NCI-H460 (cell line): ENCODE data around the gene RBMS1. TPM values are rescaled to one million over a fixed set of nuclear protein-coding genes. Genes with fewer than 3 reads are reported as not detected.
A peak's percentile ranks its signal among the peaks of the same experiment; 100 is the strongest.

Experiments used
- DNase-seq: peaks from one replicate; pipeline ENCODE4 v3.0.0-alpha.2; 2016; ENCODE audit warnings: low read depth; ENCODE audit errors: extremely low read depth
- total RNA-seq: library from RNA; depleted of rRNA; stranded (reverse); fragments of >200 nt; shearing (Covaris generic); gene quantifications from 2 replicates; pipeline ENCODE4 v1.2.3, GENCODE V29; 2014

Gene RBMS1
- total RNA-seq, 1 experiment from 2014 or later = 45.9 TPM

GRCh38 chr2:160338901-160339685 is 154.5 kb downstream of the RBMS1 start:
- DNase-seq = no peak

- no peak for DNase-seq
Measured at GRCh38 chr2:160337728-160338127, 155.9 kb downstream of the RBMS1 start.

- no peak for DNase-seq
Measured at GRCh38 chr2:160336635-160337034, 157.0 kb downstream of the RBMS1 start.

GRCh38 chr2:160336105-160336504 is 157.5 kb downstream of the RBMS1 start:
- DNase-seq = no peak

GRCh38 chr2:160335441-160335840 is 158.2 kb downstream of the RBMS1 start:
- no peak for DNase-seq

- DNase-seq = no peak
Measured at GRCh38 chr2:160334028-160334741, 159.4 kb downstream of the RBMS1 start.

GRCh38 chr2:160333324-160334027 is 160.1 kb downstream of the RBMS1 start:
- no peak for DNase-seq

GRCh38 chr2:160332318-160332717 is 161.3 kb downstream of the RBMS1 start:
- DNase-seq = no peak

- DNase-seq = no peak
Measured at GRCh38 chr2:160331258-160332025, 162.2 kb downstream of the RBMS1 start.

- DNase-seq = no peak
Measured at GRCh38 chr2:160328811-160329527, 164.6 kb downstream of the RBMS1 start.

GRCh38 chr2:160326786-160327185 is 166.8 kb downstream of the RBMS1 start:
- DNase-seq = no peak

GRCh38 chr2:160325418-160325817 is 168.2 kb downstream of the RBMS1 start:
- no peak for DNase-seq

GRCh38 chr2:160324917-160325316 is 168.7 kb downstream of the RBMS1 start:
- no peak for DNase-seq

GRCh38 chr2:160324161-160324800 is 169.3 kb downstream of the RBMS1 start:
- DNase-seq = peak; percentile 33

GRCh38 chr2:160322320-160322719 is 171.3 kb downstream of the RBMS1 start:
- DNase-seq = no peak

- no peak for DNase-seq
Measured at GRCh38 chr2:160321006-160321405, 172.6 kb downstream of the RBMS1 start.

- DNase-seq = no peak
Measured at GRCh38 chr2:160319700-160320099, 173.9 kb downstream of the RBMS1 start.

GRCh38 chr2:160318218-160318617 is 175.4 kb downstream of the RBMS1 start:
- no peak for DNase-seq
